Cardiac muscle cell (in vitro differentiated cells and primary cell): ENCODE measurements around the gene LUC7L3. TPM values are rescaled to one million over a fixed set of nuclear protein-coding genes. Genes with fewer than 3 reads are reported as not detected.

ENCODE experiments used
- DNase-seq, 2 donors: peaks; one replicate each; pipeline versions ENCODE4 v3.0.0 to v3.0.0-alpha.2; 2010 to 2017; ENCODE audit warnings: low read depth in 1 of 2, low spot score in 1 of 2
- H3K27ac ChIP-seq: fragments of 200-600 bp; sonication (generic); 2 replicates; pipeline ENCODE4 v1.5.1; 2016
- H3K27me3 ChIP-seq: fragments of 200-600 bp; sonication (generic); 2 replicates; pipeline ENCODE4 v1.6.0; 2016; ENCODE audit warnings: control low read depth
- H3K36me3 ChIP-seq: fragments of 200-600 bp; sonication (generic); 2 replicates; pipeline ENCODE4 v1.5.1; 2016; ENCODE audit warnings: control low read depth
- H3K4me1 ChIP-seq: fragments of 200-600 bp; sonication (generic); 2 replicates; pipeline ENCODE4 v1.8.1; 2017; ENCODE audit warnings: low read depth, mild to moderate bottlenecking, mixed run types
- H3K4me3 ChIP-seq: fragments of 200-600 bp; sonication (generic); 2 replicates; pipeline ENCODE4 v1.5.1; 2016; ENCODE audit warnings: mild to moderate bottlenecking
- H3K9me3 ChIP-seq: fragments of 200-600 bp; sonication (generic); 2 replicates; pipeline ENCODE4 v1.5.1; 2017; ENCODE audit warnings: low read depth, mild to moderate bottlenecking, control low read depth
- CTCF ChIP-seq: IDR thresholded peaks from 2 replicates; pipeline ENCODE4 v1.5.1; 2012; ENCODE audit warnings: low read depth, mild to moderate bottlenecking, low read length
- polyA plus RNA-seq: library from polyadenylated mRNA; unstranded; fragments of >200 nt; fragmentation: Nextera tagmentation; extraction: Ambion mirVana; gene quantifications from 2 replicates; pipeline ENCODE4 v1.2.1, GENCODE V29; 2016
- total RNA-seq: library from RNA; depleted of rRNA; stranded (reverse); fragments of >200 nt; gene quantifications from 2 replicates; pipeline ENCODE4 v1.2.3, GENCODE V29; 2016

LUC7L3 gene
- total and polyA plus RNA-seq, 2 experiments from 2014 or later = 289 to 398 TPM

GRCh38 chr17:50758989-50759544 lies 39.7 kb downstream of the LUC7L3 start:
- TF ChIP-seq CTCF = no peak
- H3K27me3 ChIP-seq = no peaks in the 10 kb centered on the region
- peak; percentile 8 to 82 for DNase-seq

GRCh38 chr17:50762177-50762576 lies 42.8 kb downstream of the LUC7L3 start:
- Histone ChIP-seq H3K4me1 (peaks cover 39% of the 10 kb centered on the region), H3K4me3 (no peak overlapping the region), H3K9me3 (no peaks in the 10 kb centered on the region), H3K27ac (no peak overlapping the region), H3K27me3 (no peaks in the 10 kb centered on the region), H3K36me3 (no peaks in the 10 kb centered on the region)
- DNase-seq = no peak
- TF ChIP-seq CTCF = no peak

More at GRCh38 chr17:50758989-50759544, 39.7 kb downstream of the LUC7L3 start:
- Histone ChIP-seq H3K4me1 (peaks cover 15% of the 10 kb centered on the region), H3K9me3 (no peaks in the 10 kb centered on the region), H3K4me3 (no peak overlapping the region), H3K36me3 (peaks cover 3% of the 10 kb centered on the region), H3K27ac (peak overlapping the region; percentile 67)

- no peaks in the 10 kb centered on the region for H3K27me3 ChIP-seq
- H3K4me1 ChIP-seq = peaks cover 36% of the 10 kb centered on the region
- H3K4me3 ChIP-seq = no peak overlapping the region
- H3K27ac ChIP-seq = peak overlapping the region; percentile 73
- no peaks in the 10 kb centered on the region for H3K36me3 ChIP-seq
- no peaks in the 10 kb centered on the region for H3K9me3 ChIP-seq
- TF ChIP-seq CTCF = no peak
- no peak for DNase-seq
Observed at GRCh38 chr17:50763716-50764475, 44.5 kb downstream of the LUC7L3 start.

- Histone ChIP-seq H3K27me3 (no peaks in the 10 kb centered on the region), H3K4me1 (peaks cover 32% of the 10 kb centered on the region), H3K27ac (peak overlapping the region; percentile 73), H3K4me3 (no peak overlapping the region), H3K9me3 (no peaks in the 10 kb centered on the region), H3K36me3 (no peaks in the 10 kb centered on the region)
- TF ChIP-seq CTCF = no peak
- peak in 1 of 2 donors; percentile 36 for DNase-seq
Observed at GRCh38 chr17:50764734-50765149, 45.3 kb downstream of the LUC7L3 start.

- H3K36me3 ChIP-seq = no peaks in the 10 kb centered on the region
- H3K4me1 ChIP-seq = peaks cover 32% of the 10 kb centered on the region
- H3K27ac ChIP-seq = peak overlapping the region; percentile 65
- H3K9me3 ChIP-seq = no peaks in the 10 kb centered on the region
- H3K4me3 ChIP-seq = no peak overlapping the region
- no peaks in the 10 kb centered on the region for H3K27me3 ChIP-seq
- no peak for DNase-seq
- no peak for TF ChIP-seq CTCF
Observed at GRCh38 chr17:50765454-50766221, 46.2 kb downstream of the LUC7L3 start.
